Caco-2 (cell line): ENCODE measurements around the gene CCR5. TPM values are rescaled to one million over a fixed set of nuclear protein-coding genes. Genes with fewer than 3 reads are reported as not detected.

Source experiments
- BruUV-seq: library from RNA; stranded (reverse); fragments of 400-500 nt; replicated peaks from 2 replicates; lab custom pipeline; 2021; lab: Mats Ljungman, UMichigan
- CTCF ChIA-PET: fragments of 300-600 bp; sonication (Branson Sonifier 250); formaldehyde crosslinking; loops from one replicate; lab custom pipeline; 2022; ENCODE audit warnings: antibody characterized with exemption; lab: Charles Lee
- POLR2A ChIA-PET: fragments of 300-600 bp; sonication (Branson Sonifier 250); formaldehyde crosslinking; loops from one replicate; lab custom pipeline; 2022; ENCODE audit warnings: antibody characterized with exemption; lab: Charles Lee
- DNase-seq, 2 experiments: peaks; one replicate each; pipeline versions ENCODE4 v3.0.0 to v3.0.0-alpha.2; 2020 to 2022
- H3K27me3 ChIP-seq: replicated peaks from 2 replicates; pipeline ENCODE4 v1.6.0; 2011; ENCODE audit warnings: low read length; ENCODE audit not compliant: control insufficient read depth, insufficient read depth
- H3K36me3 ChIP-seq: 2 replicates; pipeline ENCODE4 v1.5.1; 2011; ENCODE audit warnings: low read length; ENCODE audit not compliant: control insufficient read depth, insufficient read depth
- H3K4me1 ChIP-seq: fragments of 250-450 bp; sonication (Bioruptor Pico); 2 replicates; pipeline ENCODE4 v1.5.1; 2020; ENCODE audit warnings: mild to moderate bottlenecking
- H3K4me3 ChIP-seq: 2 replicates; pipeline ENCODE4 v1.5.1; 2011; ENCODE audit warnings: low read depth, mild to moderate bottlenecking, control low read depth, low read length
- H3K9me3 ChIP-seq: fragments of 250-450 bp; sonication (Bioruptor Pico); 2 replicates; pipeline ENCODE4 v1.5.1; 2020; ENCODE audit warnings: mild to moderate bottlenecking, moderate library complexity
- H3K27ac Mint-ChIP-seq: one replicate; pipeline ENCODE4 v1.8.0; 2022; ENCODE audit warnings: mixed read lengths; ENCODE audit not compliant: unreplicated experiment
- H3K27me3 Mint-ChIP-seq: one replicate; pipeline ENCODE4 v1.8.0; 2022; ENCODE audit warnings: mixed read lengths; ENCODE audit not compliant: insufficient read depth, unreplicated experiment
- H3K36me3 Mint-ChIP-seq: one replicate; pipeline ENCODE4 v1.8.0; 2022; ENCODE audit warnings: mild to moderate bottlenecking, mixed read lengths; ENCODE audit not compliant: insufficient read depth, unreplicated experiment
- H3K4me1 Mint-ChIP-seq: one replicate; pipeline ENCODE4 v1.8.0; 2022; ENCODE audit warnings: low read depth, mixed read lengths; ENCODE audit not compliant: unreplicated experiment
- H3K4me3 Mint-ChIP-seq: one replicate; pipeline ENCODE4 v1.8.0; 2022; ENCODE audit warnings: mild to moderate bottlenecking, moderate library complexity, mixed read lengths; ENCODE audit not compliant: unreplicated experiment
- H3K9me3 Mint-ChIP-seq: one replicate; pipeline ENCODE4 v1.8.0; 2022; ENCODE audit warnings: mixed read lengths; ENCODE audit not compliant: unreplicated experiment
- intact Hi-C: fragments of 100-400 bp; cut with micrococcal nuclease; formaldehyde crosslinking; loops from one replicate; pipeline ENCODE4 v1.10.0; 2022; ENCODE audit not compliant: unreplicated experiment
- total RNA-seq: library from RNA; stranded (reverse); gene quantifications from 2 replicates; pipeline ENCODE4 v1.2.3, GENCODE V29; 2022
- TF ChIP-seq, protein P1 (sequence below), 2 experiments: fragments of 200-600 bp in 1 of 2; IDR thresholded peaks; 1 replicate in 1 of 2; 2 replicates in 1 of 2; pipeline versions ENCODE4 v1.5.1 to v1.8.0; 2011 to 2022; ENCODE audit warnings: antibody characterized with exemption in 1 of 2, control low read depth in 1 of 2, inconsistent platforms in 1 of 2, low read depth in 1 of 2, low read length in 1 of 2, mild to moderate bottlenecking in 1 of 2, moderate library complexity in 1 of 2; ENCODE audit not compliant: insufficient read depth in 1 of 2, severe bottlenecking in 1 of 2, unreplicated experiment in 1 of 2

The CCR5 gene
- total RNA-seq, 1 experiment from 2014 or later: not detected

DNA sequence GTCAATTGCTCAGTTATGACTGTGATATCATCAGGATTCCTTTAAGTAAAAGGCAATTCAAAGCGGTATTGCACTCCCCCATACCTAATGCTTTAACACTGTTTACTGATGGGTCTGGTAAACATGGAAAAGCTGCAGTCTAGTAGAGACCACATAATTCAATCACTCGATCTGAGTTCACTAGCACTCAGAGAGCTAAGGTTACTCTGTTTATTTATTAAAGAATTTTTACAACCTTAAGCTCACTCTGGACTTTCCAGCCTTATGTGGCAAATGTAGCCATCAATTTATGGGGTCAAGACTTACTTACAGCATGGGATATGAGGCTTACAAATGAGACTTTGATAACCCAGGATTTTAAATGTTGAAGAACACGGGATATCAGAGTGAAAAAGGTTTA is 35.2 kb upstream of the CCR5 start:
- POLR2A ChIA-PET: no interaction called here
- Histone ChIP-seq H3K9me3 (peaks cover 30% of the 10 kb centered on the region), H3K4me3 (no peak overlapping the region), H3K4me1 (peaks cover 17% of the 10 kb centered on the region), H3K27me3 (no peaks in the 10 kb centered on the region), H3K36me3 (no peaks in the 10 kb centered on the region)
- peak overlapping the region; percentile 62 for H3K27ac Mint-ChIP-seq
- peaks cover 40% of the 10 kb centered on the region for H3K9me3 Mint-ChIP-seq
- no peaks in the 10 kb centered on the region for H3K27me3 Mint-ChIP-seq
- TF ChIP-seq, protein P1, sequence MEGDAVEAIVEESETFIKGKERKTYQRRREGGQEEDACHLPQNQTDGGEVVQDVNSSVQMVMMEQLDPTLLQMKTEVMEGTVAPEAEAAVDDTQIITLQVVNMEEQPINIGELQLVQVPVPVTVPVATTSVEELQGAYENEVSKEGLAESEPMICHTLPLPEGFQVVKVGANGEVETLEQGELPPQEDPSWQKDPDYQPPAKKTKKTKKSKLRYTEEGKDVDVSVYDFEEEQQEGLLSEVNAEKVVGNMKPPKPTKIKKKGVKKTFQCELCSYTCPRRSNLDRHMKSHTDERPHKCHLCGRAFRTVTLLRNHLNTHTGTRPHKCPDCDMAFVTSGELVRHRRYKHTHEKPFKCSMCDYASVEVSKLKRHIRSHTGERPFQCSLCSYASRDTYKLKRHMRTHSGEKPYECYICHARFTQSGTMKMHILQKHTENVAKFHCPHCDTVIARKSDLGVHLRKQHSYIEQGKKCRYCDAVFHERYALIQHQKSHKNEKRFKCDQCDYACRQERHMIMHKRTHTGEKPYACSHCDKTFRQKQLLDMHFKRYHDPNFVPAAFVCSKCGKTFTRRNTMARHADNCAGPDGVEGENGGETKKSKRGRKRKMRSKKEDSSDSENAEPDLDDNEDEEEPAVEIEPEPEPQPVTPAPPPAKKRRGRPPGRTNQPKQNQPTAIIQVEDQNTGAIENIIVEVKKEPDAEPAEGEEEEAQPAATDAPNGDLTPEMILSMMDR (IDR thresholded peaks at IDR 0.05; ENCODE audit: insufficient read depth in 1 of 2, low read depth in 1 of 2, low read length in 1 of 2, severe bottlenecking in 1 of 2, unreplicated experiment in 1 of 2): no peak
- BruUV-seq: no TSS peak
- H3K36me3 Mint-ChIP-seq: peaks cover 10% of the 10 kb centered on the region
- CTCF ChIA-PET: no interaction called here
- H3K4me1 Mint-ChIP-seq: peaks cover 8% of the 10 kb centered on the region
- DNase-seq: peak in 1 of 2 experiments; percentile 12
- intact Hi-C loops: no loop called here
- H3K4me3 Mint-ChIP-seq: no peak overlapping the region

DNA sequence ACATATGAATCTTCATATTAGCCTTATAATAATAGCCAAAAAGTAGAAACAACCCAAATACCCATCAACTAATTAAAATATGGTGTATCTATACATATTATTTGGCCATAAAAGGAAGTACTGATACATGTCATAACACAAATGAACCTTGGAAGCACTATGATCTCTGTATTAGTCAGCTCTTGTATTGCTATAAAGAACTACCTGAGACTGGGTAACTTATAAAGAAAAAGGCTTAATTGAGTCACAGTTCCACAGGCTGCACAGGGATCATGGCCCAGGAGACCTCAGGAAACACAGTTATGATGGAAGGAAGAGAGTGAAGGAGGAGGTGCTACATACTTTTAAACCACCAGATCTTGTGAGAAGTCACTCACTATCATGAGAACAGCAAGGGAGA is 32.8 kb upstream of the CCR5 start:
- CTCF ChIA-PET: no interaction called here
- POLR2A ChIA-PET: no interaction called here
- peaks cover 6% of the 10 kb centered on the region for H3K36me3 Mint-ChIP-seq
- Histone ChIP-seq H3K4me1 (peaks cover 17% of the 10 kb centered on the region), H3K36me3 (no peaks in the 10 kb centered on the region), H3K27me3 (no peaks in the 10 kb centered on the region), H3K4me3 (no peak overlapping the region), H3K9me3 (peaks cover 30% of the 10 kb centered on the region)
- no TSS peak for BruUV-seq
- intact Hi-C loops: no loop called here
- H3K27ac Mint-ChIP-seq: no peak overlapping the region
- TF ChIP-seq, protein P1 (IDR thresholded peaks at IDR 0.05; ENCODE audit: insufficient read depth in 1 of 2, low read depth in 1 of 2, low read length in 1 of 2, severe bottlenecking in 1 of 2, unreplicated experiment in 1 of 2): no peak
- DNase-seq: no peak
- peaks cover 25% of the 10 kb centered on the region for H3K9me3 Mint-ChIP-seq
- peaks cover 8% of the 10 kb centered on the region for H3K4me1 Mint-ChIP-seq
- H3K4me3 Mint-ChIP-seq: no peak overlapping the region
- H3K27me3 Mint-ChIP-seq: no peaks in the 10 kb centered on the region

DNA sequence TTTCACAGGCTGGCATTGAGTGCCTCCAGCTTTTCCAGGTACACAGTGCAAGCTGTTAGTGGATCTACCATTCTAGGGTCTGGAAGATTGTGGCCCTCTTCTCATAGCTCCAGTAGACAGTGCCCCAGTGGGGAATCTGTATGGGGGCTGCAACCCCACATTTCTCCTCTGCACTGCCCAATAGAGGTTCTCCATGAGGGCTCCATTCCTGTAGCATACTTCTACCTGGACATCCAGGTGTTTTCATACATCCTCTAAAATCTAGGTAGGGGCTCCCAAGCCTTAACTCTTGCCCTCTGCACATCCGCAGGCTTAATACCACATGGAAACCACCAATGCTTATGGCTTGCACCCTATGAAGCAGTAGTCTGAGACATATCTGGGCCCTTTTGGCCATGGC is 31.9 kb upstream of the CCR5 start:
- BruUV-seq: no TSS peak
- Mint-ChIP-seq H3K27ac (no peak overlapping the region), H3K36me3 (peaks cover 6% of the 10 kb centered on the region), H3K9me3 (peaks cover 31% of the 10 kb centered on the region), H3K4me1 (peaks cover 8% of the 10 kb centered on the region), H3K4me3 (no peak overlapping the region), H3K27me3 (no peaks in the 10 kb centered on the region)
- DNase-seq: no peak
- POLR2A ChIA-PET: no interaction called here
- peaks cover 17% of the 10 kb centered on the region for H3K4me1 ChIP-seq
- H3K27me3 ChIP-seq: no peaks in the 10 kb centered on the region
- TF ChIP-seq, protein P1 (IDR thresholded peaks at IDR 0.05; ENCODE audit: insufficient read depth in 1 of 2, low read depth in 1 of 2, low read length in 1 of 2, severe bottlenecking in 1 of 2, unreplicated experiment in 1 of 2): no peak
- H3K9me3 ChIP-seq: peaks cover 30% of the 10 kb centered on the region
- intact Hi-C loops: no loop called here
- H3K36me3 ChIP-seq: no peaks in the 10 kb centered on the region
- no peak overlapping the region for H3K4me3 ChIP-seq
- CTCF ChIA-PET: no interaction called here
